NCI-H2196 (cell line): ENCODE measurements around the gene KRTAP10-9.
"Not testable (repeated sequence)": the region's sequence is repeated elsewhere in the genome, so short reads cannot be mapped to it uniquely, and the experiment has no call there.

Experiments
- DNase-seq: peaks from one replicate; lab custom pipeline; 2025; ENCODE audit not compliant: unreplicated experiment; lab: John Stamatoyannopoulos, UW

The KRTAP10-9 gene

GRCh38 chr21:44614961-44615391 is 11.9 kb upstream of the KRTAP10-9 start:
- no peak for DNase-seq

- no peak for DNase-seq
These were observed 11.4 kb upstream of the KRTAP10-9 start for GRCh38 chr21:44615466-44615865.

- no peak for DNase-seq
These were observed 10.8 kb upstream of the KRTAP10-9 start for GRCh38 chr21:44615911-44616590.

- no peak for DNase-seq
These were observed 10.3 kb upstream of the KRTAP10-9 start for GRCh38 chr21:44616591-44616926.

- no peak for DNase-seq
These were observed 9.8 kb upstream of the KRTAP10-9 start for GRCh38 chr21:44617071-44617501.

GRCh38 chr21:44618504-44618903 is 8.4 kb upstream of the KRTAP10-9 start:
- no peak for DNase-seq

GRCh38 chr21:44618909-44619308 is 8.0 kb upstream of the KRTAP10-9 start:
- no peak for DNase-seq

- no peak for DNase-seq
These were observed 7.0 kb upstream of the KRTAP10-9 start for GRCh38 chr21:44619886-44620285.

GRCh38 chr21:44623575-44623974 is 3.3 kb upstream of the KRTAP10-9 start:
- no peak for DNase-seq

GRCh38 chr21:44625756-44626155 is 1.1 kb upstream of the KRTAP10-9 start:
- DNase-seq: no peak

GRCh38 chr21:44626262-44626661 is 631 bp upstream of the KRTAP10-9 start:
- no peak for DNase-seq

GRCh38 chr21:44627181-44627822 is 409 bp downstream of the KRTAP10-9 start:
- not testable (repeated sequence) for DNase-seq

- DNase-seq: not testable (repeated sequence)
These were observed 939 bp downstream of the KRTAP10-9 start for GRCh38 chr21:44627831-44628233.

- no peak for DNase-seq
These were observed 2.0 kb downstream of the KRTAP10-9 start for GRCh38 chr21:44628707-44629391.

- DNase-seq: no peak
These were observed 3.5 kb downstream of the KRTAP10-9 start for GRCh38 chr21:44630440-44630839.

- DNase-seq: no peak
These were observed 5.2 kb downstream of the KRTAP10-9 start for GRCh38 chr21:44632067-44632466.

GRCh38 chr21:44636209-44637017 is 9.5 kb downstream of the KRTAP10-9 start:
- no peak for DNase-seq

GRCh38 chr21:44637018-44637850 is 10.3 kb downstream of the KRTAP10-9 start, which contains the start of gene KRTAP10-10:
KRTAP10-10 (plus strand) TSS chr21:44637356; CDS start chr21:44637418, 62 bp downstream.
- DNase-seq: no peak

GRCh38 chr21:44637851-44638348 is 11.0 kb downstream of the KRTAP10-9 start:
- not testable (repeated sequence) for DNase-seq
